ENCODE results near the gene CCDC3.

GRCh38 chr10:12946372-12946771, 55.1 kb downstream of the CCDC3 start:
- TF ChIP-seq CTCF (conservative IDR thresholded peaks at IDR 0.05; ENCODE audit: low read depth, low read length) (no peak), EZH2 (IDR thresholded peaks at IDR 0.05; ENCODE audit: borderline replicate concordance, low read depth, low read length, poor library complexity, severe bottlenecking) (no peak)
